ENCODE measurements around the gene IBTK.

DNA sequence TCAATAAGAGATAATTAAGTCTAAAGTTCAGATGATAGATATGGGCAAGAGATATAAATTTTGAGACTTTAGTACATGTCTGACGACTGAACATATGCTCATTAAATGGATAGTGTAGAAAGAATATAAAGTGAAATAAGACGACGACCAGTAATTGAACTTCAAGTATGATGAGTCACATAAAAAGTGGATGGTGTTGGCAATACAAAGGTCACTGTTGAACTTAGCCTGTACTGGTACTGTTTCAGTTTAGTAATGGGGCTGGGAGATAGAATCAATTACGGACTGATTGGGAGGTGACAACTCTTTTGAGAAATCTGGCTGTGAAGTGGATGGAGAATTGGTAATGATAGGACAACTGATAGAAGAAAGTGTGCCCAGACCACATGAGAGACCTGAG is 68.1 kb downstream of the IBTK start:
- TF ChIP-seq CTCF (conservative IDR thresholded peaks at IDR 0.05; ENCODE audit: low read length): no peak
- no peak for TF ChIP-seq EZH2phosphoT487 (IDR thresholded peaks at IDR 0.05; ENCODE audit: borderline replicate concordance)

All from Loucy (cell line).